ENCODE data around the gene INSL3. TPM values are rescaled to one million over a fixed set of nuclear protein-coding genes. Genes with fewer than 3 reads are reported as not detected.

INSL3 gene
- total and polyA plus RNA-seq, 2 of the 13 experiments (the other 11 are each of a cell fraction or from before 2014, with no cell fraction given): 0.30 TPM; not detected in 1

- TF ChIP-seq AHDC1 (CRISPR knock-in tag; IDR thresholded peaks at IDR 0.05; ENCODE audit: borderline replicate concordance) (no peak), MAFF (IDR thresholded peaks at IDR 0.05; ENCODE audit: low read depth, low read length) (no peak), MYC (CRISPR knock-in tag; IDR thresholded peaks at IDR 0.05; ENCODE audit: borderline replicate concordance) (peak; percentile 46; the same call in 1 of the 2 replicates), TAF15 (IDR thresholded peaks at IDR 0.05; ENCODE audit: low read depth, low read length, poor library complexity, severe bottlenecking) (no peak), ZNF850 (CRISPR knock-in tag; conservative IDR thresholded peaks at IDR 0.05) (no peak), GMEB2 (CRISPR knock-in tag; IDR thresholded peaks at IDR 0.05; ENCODE audit: low read depth) (no peak), FOXK1 (CRISPR knock-in tag; IDR thresholded peaks at IDR 0.05; ENCODE audit: borderline replicate concordance, low read depth) (no peak), NFIC (IDR thresholded peaks at IDR 0.05; ENCODE audit: low read length) (peak; percentile 65; the same call in 1 of the 2 replicates), U2AF2 (IDR thresholded peaks at IDR 0.05; ENCODE audit: low read depth, low read length) (no peak), ZUFSP (CRISPR knock-in tag; IDR thresholded peaks at IDR 0.05; ENCODE audit: borderline replicate concordance) (no peak), ZNF143 (CRISPR knock-in tag; IDR thresholded peaks at IDR 0.05) (peak; percentile 29; the same call in 1 of the 2 replicates), EZH2 (conservative IDR thresholded peaks at IDR 0.05; ENCODE audit: low read depth, low read length) (no peak), SP5 (CRISPR knock-in tag; IDR thresholded peaks at IDR 0.05; ENCODE audit: borderline replicate concordance, low read depth) (peak; percentile 98), ZNF496 (CRISPR knock-in tag; IDR thresholded peaks at IDR 0.05; ENCODE audit: insufficient replicate concordance) (no peak), BCLAF1 (IDR thresholded peaks at IDR 0.05) (no peak), NR3C1 (CRISPR knock-in tag; IDR thresholded peaks at IDR 0.05) (no peak), ZNF234 (CRISPR knock-in tag; conservative IDR thresholded peaks at IDR 0.05) (no peak)
Observed at GRCh38 chr19:17766543-17767131, 54.7 kb downstream of the INSL3 start (continued).
